Hematopoietic multipotent progenitor cell treated with erythropoietin and hydrocortisone succinate and interleukin-3 and kit ligand, for 17 days (in vitro differentiated cells): ENCODE measurements around the gene CARF.

Experiments used
- DNase-seq: peaks from one replicate; pipeline ENCODE4 v3.0.0-alpha.2; 2015; ENCODE audit warnings: low spot score

Gene CARF

GRCh38 chr2:203019142-203019541, 107.1 kb downstream of the CARF start:
- no peak for DNase-seq

- no peak for DNase-seq
Measured at GRCh38 chr2:203021991-203022390, 109.9 kb downstream of the CARF start.

GRCh38 chr2:203022751-203023150, 110.7 kb downstream of the CARF start:
- DNase-seq, result no peak

- DNase-seq, result no peak
Measured at GRCh38 chr2:203025592-203025991, 113.5 kb downstream of the CARF start.

GRCh38 chr2:203030545-203030944, 118.5 kb downstream of the CARF start:
- DNase-seq, result no peak

GRCh38 chr2:203030991-203031390, 118.9 kb downstream of the CARF start:
- DNase-seq, result no peak

GRCh38 chr2:203033395-203033794, 121.3 kb downstream of the CARF start:
- no peak for DNase-seq

GRCh38 chr2:203035879-203036470, 123.9 kb downstream of the CARF start:
- DNase-seq, result no peak
